HL-60 (cell line): ENCODE measurements around the gene SLCO2A1.

Source experiments
- DNase-seq, 2 experiments: peaks; one replicate each; pipeline ENCODE4 v3.0.0-alpha.2; 2010 to 2020; ENCODE audit warnings: low read depth in 1 of 2, low spot score in 1 of 2
- H3K27ac ChIP-seq: fragments of 250-450 bp; sonication (Bioruptor Pico); replicated peaks from 2 replicates; pipeline ENCODE4 v1.5.1; 2020; ENCODE audit warnings: mild to moderate bottlenecking, moderate library complexity
- H3K27me3 ChIP-seq: fragments of 250-450 bp; sonication (Bioruptor Pico); 2 replicates; pipeline ENCODE4 v1.5.1; 2021; ENCODE audit warnings: mild to moderate bottlenecking, moderate library complexity; ENCODE audit not compliant: insufficient read depth, poor library complexity, severe bottlenecking
- H3K4me3 ChIP-seq: replicated peaks from 2 replicates; pipeline ENCODE4 v1.5.1; 2011; ENCODE audit warnings: mild to moderate bottlenecking, control low read depth, low read length; ENCODE audit not compliant: insufficient read depth
- GABPA ChIP-seq: IDR thresholded peaks from 2 replicates; pipeline ENCODE4 v1.6.1; 2012; ENCODE audit warnings: low read depth
- POLR2AphosphoS5 ChIP-seq: IDR thresholded peaks from 2 replicates; pipeline ENCODE4 v1.6.1; 2012; ENCODE audit warnings: low read depth
- SPI1 ChIP-seq: IDR thresholded peaks from 2 replicates; pipeline ENCODE4 v1.6.1; 2012; ENCODE audit warnings: low read depth, mild to moderate bottlenecking, borderline replicate concordance
- TF ChIP-seq, protein P1 (sequence below): IDR thresholded peaks from one replicate; pipeline ENCODE4 v1.5.1; 2011; ENCODE audit warnings: low read length, control low read depth, inconsistent platforms; ENCODE audit not compliant: insufficient read depth
- TF ChIP-seq, protein P2 (sequence below): IDR thresholded peaks from 2 replicates; pipeline ENCODE4 v1.6.1; 2012; ENCODE audit warnings: low read depth; ENCODE audit not compliant: insufficient replicate concordance

SLCO2A1 gene

DNA sequence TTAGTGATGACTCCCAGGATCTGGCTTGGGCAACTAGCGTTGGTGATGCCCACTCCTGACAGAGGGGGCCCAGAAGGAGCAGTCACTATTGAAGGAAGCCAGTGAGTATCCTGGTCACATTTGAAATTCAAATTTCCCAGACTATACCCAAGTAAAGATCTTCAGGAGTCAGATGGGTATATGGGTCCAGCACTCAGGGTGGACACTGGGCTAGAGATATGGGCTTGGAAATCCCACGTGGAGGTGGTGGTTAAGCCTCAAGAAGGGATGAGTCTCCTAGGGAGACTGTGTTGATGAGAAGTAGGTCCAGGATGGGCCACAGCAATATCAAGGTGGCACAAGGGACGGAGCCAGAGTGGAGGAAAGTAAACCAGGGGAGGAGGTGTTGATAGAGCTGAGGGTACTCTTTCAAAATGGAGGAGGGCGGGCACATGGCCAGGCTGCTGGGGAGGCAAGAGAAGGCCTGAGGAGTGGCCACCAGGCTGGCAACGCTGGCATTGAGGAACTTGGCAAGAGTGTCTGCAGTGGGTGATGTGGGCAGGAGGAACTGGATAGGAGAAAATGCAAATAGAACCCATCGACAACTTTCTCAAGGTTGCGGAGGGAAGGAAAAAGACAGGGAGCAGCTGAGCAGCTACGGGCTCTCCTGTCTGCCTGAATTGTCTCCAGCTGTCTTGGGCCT, 3.7 kb upstream of the SLCO2A1 start:
- Histone ChIP-seq H3K27me3 (peaks cover 15% of the 10 kb centered on the region), H3K4me3 (no peak overlapping the region), H3K27ac (no peak overlapping the region)
- DNase-seq: no peak
- TF ChIP-seq, protein P1, sequence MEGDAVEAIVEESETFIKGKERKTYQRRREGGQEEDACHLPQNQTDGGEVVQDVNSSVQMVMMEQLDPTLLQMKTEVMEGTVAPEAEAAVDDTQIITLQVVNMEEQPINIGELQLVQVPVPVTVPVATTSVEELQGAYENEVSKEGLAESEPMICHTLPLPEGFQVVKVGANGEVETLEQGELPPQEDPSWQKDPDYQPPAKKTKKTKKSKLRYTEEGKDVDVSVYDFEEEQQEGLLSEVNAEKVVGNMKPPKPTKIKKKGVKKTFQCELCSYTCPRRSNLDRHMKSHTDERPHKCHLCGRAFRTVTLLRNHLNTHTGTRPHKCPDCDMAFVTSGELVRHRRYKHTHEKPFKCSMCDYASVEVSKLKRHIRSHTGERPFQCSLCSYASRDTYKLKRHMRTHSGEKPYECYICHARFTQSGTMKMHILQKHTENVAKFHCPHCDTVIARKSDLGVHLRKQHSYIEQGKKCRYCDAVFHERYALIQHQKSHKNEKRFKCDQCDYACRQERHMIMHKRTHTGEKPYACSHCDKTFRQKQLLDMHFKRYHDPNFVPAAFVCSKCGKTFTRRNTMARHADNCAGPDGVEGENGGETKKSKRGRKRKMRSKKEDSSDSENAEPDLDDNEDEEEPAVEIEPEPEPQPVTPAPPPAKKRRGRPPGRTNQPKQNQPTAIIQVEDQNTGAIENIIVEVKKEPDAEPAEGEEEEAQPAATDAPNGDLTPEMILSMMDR: no peak
- no peak for TF ChIP-seq POLR2AphosphoS5
- no peak for TF ChIP-seq GABPA

DNA sequence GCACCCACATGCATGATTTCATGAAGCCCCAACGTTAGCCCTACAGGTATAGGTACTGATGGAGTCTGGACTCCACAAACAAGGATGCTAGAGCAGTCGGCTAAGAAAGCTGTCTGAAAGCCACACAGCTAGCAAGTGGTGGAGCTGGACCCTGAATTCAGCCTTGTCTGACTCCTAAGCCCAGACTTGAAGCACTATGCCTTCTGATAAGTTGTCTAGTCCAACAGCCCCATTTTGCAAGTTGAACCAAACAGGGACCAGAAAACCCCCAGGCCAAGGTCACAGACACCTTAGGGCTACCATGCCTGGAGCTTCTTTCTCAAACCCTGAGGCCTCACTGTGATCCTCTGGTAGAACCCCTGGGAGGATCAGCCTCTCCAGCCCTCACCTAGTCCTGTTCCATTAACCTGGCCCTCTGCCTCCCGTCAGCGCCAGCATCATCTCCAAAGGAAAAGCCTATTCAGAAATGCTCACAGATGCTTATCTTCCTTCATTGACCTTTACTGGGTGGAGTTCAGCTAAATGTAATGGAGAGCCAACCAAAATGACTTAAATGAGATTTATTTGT, 1.7 kb upstream of the SLCO2A1 start:
- Histone ChIP-seq H3K4me3 (no peak overlapping the region), H3K27ac (no peak overlapping the region), H3K27me3 (peaks cover 21% of the 10 kb centered on the region)
- no peak for DNase-seq
- no peak for TF ChIP-seq POLR2AphosphoS5
- TF ChIP-seq GABPA: no peak
- TF ChIP-seq, protein P1: no peak
- TF ChIP-seq, protein P2, sequence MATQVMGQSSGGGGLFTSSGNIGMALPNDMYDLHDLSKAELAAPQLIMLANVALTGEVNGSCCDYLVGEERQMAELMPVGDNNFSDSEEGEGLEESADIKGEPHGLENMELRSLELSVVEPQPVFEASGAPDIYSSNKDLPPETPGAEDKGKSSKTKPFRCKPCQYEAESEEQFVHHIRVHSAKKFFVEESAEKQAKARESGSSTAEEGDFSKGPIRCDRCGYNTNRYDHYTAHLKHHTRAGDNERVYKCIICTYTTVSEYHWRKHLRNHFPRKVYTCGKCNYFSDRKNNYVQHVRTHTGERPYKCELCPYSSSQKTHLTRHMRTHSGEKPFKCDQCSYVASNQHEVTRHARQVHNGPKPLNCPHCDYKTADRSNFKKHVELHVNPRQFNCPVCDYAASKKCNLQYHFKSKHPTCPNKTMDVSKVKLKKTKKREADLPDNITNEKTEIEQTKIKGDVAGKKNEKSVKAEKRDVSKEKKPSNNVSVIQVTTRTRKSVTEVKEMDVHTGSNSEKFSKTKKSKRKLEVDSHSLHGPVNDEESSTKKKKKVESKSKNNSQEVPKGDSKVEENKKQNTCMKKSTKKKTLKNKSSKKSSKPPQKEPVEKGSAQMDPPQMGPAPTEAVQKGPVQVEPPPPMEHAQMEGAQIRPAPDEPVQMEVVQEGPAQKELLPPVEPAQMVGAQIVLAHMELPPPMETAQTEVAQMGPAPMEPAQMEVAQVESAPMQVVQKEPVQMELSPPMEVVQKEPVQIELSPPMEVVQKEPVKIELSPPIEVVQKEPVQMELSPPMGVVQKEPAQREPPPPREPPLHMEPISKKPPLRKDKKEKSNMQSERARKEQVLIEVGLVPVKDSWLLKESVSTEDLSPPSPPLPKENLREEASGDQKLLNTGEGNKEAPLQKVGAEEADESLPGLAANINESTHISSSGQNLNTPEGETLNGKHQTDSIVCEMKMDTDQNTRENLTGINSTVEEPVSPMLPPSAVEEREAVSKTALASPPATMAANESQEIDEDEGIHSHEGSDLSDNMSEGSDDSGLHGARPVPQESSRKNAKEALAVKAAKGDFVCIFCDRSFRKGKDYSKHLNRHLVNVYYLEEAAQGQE: no peak
- no peak for TF ChIP-seq SPI1

DNA sequence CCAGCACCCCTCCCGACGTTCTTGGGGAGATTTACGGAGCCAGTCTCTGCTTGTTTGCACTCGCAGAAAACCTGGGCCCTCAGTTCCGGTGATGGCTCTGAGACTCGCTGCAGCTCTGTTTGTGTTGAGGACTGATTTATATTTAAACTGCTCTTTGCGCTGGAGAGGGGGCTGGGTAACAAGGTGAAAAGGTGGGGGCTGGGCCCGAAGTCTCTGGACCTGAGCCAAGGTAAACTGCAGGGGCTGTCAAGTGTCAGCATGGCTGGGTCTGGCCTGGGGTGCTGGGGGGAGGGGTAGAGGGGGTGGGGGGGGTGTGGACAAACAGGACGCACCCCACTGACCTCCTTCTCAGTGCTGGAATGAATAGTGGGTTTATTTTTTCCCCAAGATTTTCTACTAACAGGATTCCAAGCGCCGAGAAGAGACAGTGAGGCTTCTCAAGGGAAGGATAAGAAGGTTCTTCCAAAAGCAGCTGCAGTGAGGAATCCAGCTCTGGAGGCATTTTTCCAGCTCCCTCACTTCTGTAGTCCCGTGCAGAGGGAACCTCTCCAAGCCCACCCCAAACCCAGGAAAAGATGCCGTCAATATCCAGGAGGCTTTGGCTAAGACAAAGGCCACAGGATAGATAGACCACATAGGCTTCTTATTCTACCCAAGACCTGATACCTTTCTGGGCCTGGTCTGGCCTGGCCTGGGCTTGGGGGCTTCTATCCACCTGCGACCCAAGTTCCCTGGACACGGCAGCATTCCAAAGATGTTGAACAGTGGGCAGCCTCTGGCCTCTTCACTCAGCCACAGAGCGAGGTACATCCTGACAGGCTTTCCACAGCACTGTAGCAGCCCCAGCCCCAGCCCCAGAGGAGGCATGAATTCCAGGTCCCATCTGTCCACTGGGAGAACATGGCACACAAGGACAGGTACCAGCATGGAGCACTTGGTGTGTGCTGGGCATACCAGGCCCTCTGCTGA, 938 bp upstream of the SLCO2A1 start:
- no peak overlapping the region for H3K27ac ChIP-seq
- H3K27me3 ChIP-seq: peaks cover 21% of the 10 kb centered on the region
- no peak for DNase-seq
- TF ChIP-seq, protein P2: no peak
- TF ChIP-seq POLR2AphosphoS5 (no peak), GABPA (no peak), SPI1 (no peak)
- TF ChIP-seq, protein P1: no peak
- H3K4me3 ChIP-seq: no peak overlapping the region
